Measurements from ENCODE around the gene SH3BP5.

DNA sequence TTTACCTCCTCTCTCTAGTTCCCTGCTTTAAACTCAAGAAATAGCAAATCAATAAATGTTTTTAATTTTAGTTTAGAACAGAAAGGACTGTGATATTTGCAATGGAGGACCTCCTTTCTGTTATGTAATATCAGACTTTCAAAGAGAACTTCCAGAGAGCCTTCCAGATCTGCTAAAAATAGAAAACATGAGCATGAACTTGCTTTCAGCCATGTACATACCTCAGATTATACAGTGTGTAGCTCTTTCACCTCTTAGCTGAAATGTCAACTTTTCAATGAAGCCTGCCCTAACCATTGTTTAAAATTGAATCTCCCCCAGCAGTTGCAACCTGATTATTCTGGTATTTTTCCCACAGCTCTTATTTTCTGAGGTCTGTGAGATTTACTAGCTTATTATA, 113.7 kb downstream of the SH3BP5 start:
- TF ChIP-seq, protein P1, sequence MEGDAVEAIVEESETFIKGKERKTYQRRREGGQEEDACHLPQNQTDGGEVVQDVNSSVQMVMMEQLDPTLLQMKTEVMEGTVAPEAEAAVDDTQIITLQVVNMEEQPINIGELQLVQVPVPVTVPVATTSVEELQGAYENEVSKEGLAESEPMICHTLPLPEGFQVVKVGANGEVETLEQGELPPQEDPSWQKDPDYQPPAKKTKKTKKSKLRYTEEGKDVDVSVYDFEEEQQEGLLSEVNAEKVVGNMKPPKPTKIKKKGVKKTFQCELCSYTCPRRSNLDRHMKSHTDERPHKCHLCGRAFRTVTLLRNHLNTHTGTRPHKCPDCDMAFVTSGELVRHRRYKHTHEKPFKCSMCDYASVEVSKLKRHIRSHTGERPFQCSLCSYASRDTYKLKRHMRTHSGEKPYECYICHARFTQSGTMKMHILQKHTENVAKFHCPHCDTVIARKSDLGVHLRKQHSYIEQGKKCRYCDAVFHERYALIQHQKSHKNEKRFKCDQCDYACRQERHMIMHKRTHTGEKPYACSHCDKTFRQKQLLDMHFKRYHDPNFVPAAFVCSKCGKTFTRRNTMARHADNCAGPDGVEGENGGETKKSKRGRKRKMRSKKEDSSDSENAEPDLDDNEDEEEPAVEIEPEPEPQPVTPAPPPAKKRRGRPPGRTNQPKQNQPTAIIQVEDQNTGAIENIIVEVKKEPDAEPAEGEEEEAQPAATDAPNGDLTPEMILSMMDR (conservative IDR thresholded peaks at IDR 0.05): no peak
- no peak for TF ChIP-seq EZH2 (IDR thresholded peaks at IDR 0.05; ENCODE audit: low read depth)
